ENCODE measurements around the gene ATAT1.

The ATAT1 gene

GRCh38 chr6:30689985-30690384 lies 63.3 kb downstream of the ATAT1 start:
- Mint-ChIP-seq H3K27me3 (no peaks in the 10 kb centered on the region), H3K4me1 (ENCODE audit: low read depth) (peaks cover 43% of the 10 kb centered on the region), H3K4me3 (peak overlapping the region; percentile 92), H3K27ac (peak overlapping the region; percentile 93), H3K9me3 (no peaks in the 10 kb centered on the region), H3K36me3 (ENCODE audit: low read depth) (peaks cover 35% of the 10 kb centered on the region)
- DNase-seq, result no peak

- peaks cover 43% of the 10 kb centered on the region for H3K4me1 Mint-ChIP-seq (ENCODE audit: low read depth)
- DNase-seq, result peak; percentile 88
Measured at GRCh38 chr6:30690403-30691207, 63.9 kb downstream of the ATAT1 start, which contains the start of gene NRM. TSS of gene NRM (minus strand) at chr6:30690984. CDS start at chr6:30690974, 10 bp downstream.

GRCh38 chr6:30691208-30691847 lies 64.7 kb downstream of the ATAT1 start:
- no peaks in the 10 kb centered on the region for H3K9me3 Mint-ChIP-seq
- no peak for DNase-seq
- H3K27ac Mint-ChIP-seq, result peak overlapping the region; percentile 77
- peaks cover 43% of the 10 kb centered on the region for H3K4me1 Mint-ChIP-seq (ENCODE audit: low read depth)
- peak overlapping the region; percentile 92 for H3K4me3 Mint-ChIP-seq
- peaks cover 22% of the 10 kb centered on the region for H3K36me3 Mint-ChIP-seq (ENCODE audit: low read depth)
- H3K27me3 Mint-ChIP-seq, result no peaks in the 10 kb centered on the region

More at GRCh38 chr6:30690403-30691207, 63.9 kb downstream of the ATAT1 start, which contains the start of gene NRM:
- Mint-ChIP-seq H3K36me3 (ENCODE audit: low read depth) (peaks cover 29% of the 10 kb centered on the region), H3K4me3 (peak within 1 kb of the TSS; percentile 92), H3K27ac (peak within 1 kb of the TSS; percentile 93), H3K27me3 (no peaks in the 10 kb centered on the region), H3K9me3 (no peaks in the 10 kb centered on the region)

Measured in activated T-cell treated with anti-CD3 and anti-CD28 coated beads, Interleukin-2, amount 50 U/mL, for 24 hours (primary cell).